Measurements from ENCODE around the gene E2F3.
"Not testable (repeated sequence)": the region's sequence is repeated elsewhere in the genome, so short reads cannot be mapped to it uniquely, and the experiment has no call there.

GRCh38 chr6:20525208-20525607 lies 123.5 kb downstream of the E2F3 start:
- TF ChIP-seq CTCF (IDR thresholded peaks at IDR 0.05); POLR2A (IDR thresholded peaks at IDR 0.05; ENCODE audit: low read depth); EP300 (IDR thresholded peaks at IDR 0.05); POLR2AphosphoS5 (IDR thresholded peaks at IDR 0.05): not testable (repeated sequence)

All from esophagus muscularis mucosa (tissue), 4 donors.